ENCODE data around the gene TSPAN16.

TSPAN16 gene

GRCh38 chr19:11251650-11252314 lies 44.2 kb upstream of the TSPAN16 start:
- Histone ChIP-seq H3K9me3 (ENCODE audit: insufficient read depth, low read length, severe bottlenecking) (no peaks in the 10 kb centered on the region), H3K36me3 (ENCODE audit: insufficient read depth, low read length) (no peaks in the 10 kb centered on the region), H3K4me1 (ENCODE audit: insufficient read depth, low read length) (no peaks in the 10 kb centered on the region), H3K4me3 (ENCODE audit: low read depth in 1 of 2, low read length in 2 of 2) (no peak overlapping the region), H3K79me2 (ENCODE audit: insufficient read depth, low read length) (no peaks in the 10 kb centered on the region), H3K4me2 (ENCODE audit: insufficient read depth, low read length) (no peak overlapping the region), H3K27me3 (ENCODE audit: insufficient read depth, low read length, poor library complexity) (no peaks in the 10 kb centered on the region), H2AFZ (ENCODE audit: low read depth, low read length) (no peak overlapping the region), H4K20me1 (ENCODE audit: insufficient read depth, low read length) (no peaks in the 10 kb centered on the region), H3K9ac (ENCODE audit: low read depth, low read length) (no peak overlapping the region), H3K27ac (ENCODE audit: low read length) (no peak overlapping the region)
- DNase-seq (no peak), ATAC-seq (ENCODE audit: insufficient read depth, low read depth) (no peak)
- no peak for TF ChIP-seq EZH2 (IDR thresholded peaks at IDR 0.05; ENCODE audit: borderline replicate concordance, low read depth, low read length, severe bottlenecking)
- TF ChIP-seq CTCF (IDR thresholded peaks at IDR 0.05; ENCODE audit: borderline replicate concordance, extremely low read depth, low read length, poor library complexity, severe bottlenecking): no peak

- Histone ChIP-seq H3K4me1 (ENCODE audit: insufficient read depth, low read length) (no peaks in the 10 kb centered on the region), H3K27me3 (ENCODE audit: insufficient read depth, low read length, poor library complexity) (no peaks in the 10 kb centered on the region), H3K4me2 (ENCODE audit: insufficient read depth, low read length) (no peak overlapping the region), H3K27ac (ENCODE audit: low read length) (no peak overlapping the region), H4K20me1 (ENCODE audit: insufficient read depth, low read length) (no peaks in the 10 kb centered on the region), H3K79me2 (ENCODE audit: insufficient read depth, low read length) (no peaks in the 10 kb centered on the region), H2AFZ (ENCODE audit: low read depth, low read length) (no peak overlapping the region), H3K9ac (ENCODE audit: low read depth, low read length) (no peak overlapping the region), H3K9me3 (ENCODE audit: insufficient read depth, low read length, severe bottlenecking) (no peaks in the 10 kb centered on the region), H3K36me3 (ENCODE audit: insufficient read depth, low read length) (no peaks in the 10 kb centered on the region), H3K4me3 (ENCODE audit: low read depth in 1 of 2, low read length in 2 of 2) (no peak overlapping the region)
- no peak for TF ChIP-seq CTCF (IDR thresholded peaks at IDR 0.05; ENCODE audit: borderline replicate concordance, extremely low read depth, low read length, poor library complexity, severe bottlenecking)
- TF ChIP-seq EZH2 (IDR thresholded peaks at IDR 0.05; ENCODE audit: borderline replicate concordance, low read depth, low read length, severe bottlenecking): no peak
- ATAC-seq (ENCODE audit: insufficient read depth, low read depth) (no peak), DNase-seq (no peak)
Observed at GRCh38 chr19:11252665-11253355, 43.1 kb upstream of the TSPAN16 start.

- Histone ChIP-seq H2AFZ (ENCODE audit: low read depth, low read length) (no peak overlapping the region), H3K4me3 (ENCODE audit: low read depth in 1 of 2, low read length in 2 of 2) (no peak overlapping the region), H3K9ac (ENCODE audit: low read depth, low read length) (no peak overlapping the region), H3K79me2 (ENCODE audit: insufficient read depth, low read length) (no peaks in the 10 kb centered on the region), H4K20me1 (ENCODE audit: insufficient read depth, low read length) (no peaks in the 10 kb centered on the region), H3K36me3 (ENCODE audit: insufficient read depth, low read length) (no peaks in the 10 kb centered on the region), H3K27ac (ENCODE audit: low read length) (no peak overlapping the region), H3K9me3 (ENCODE audit: insufficient read depth, low read length, severe bottlenecking) (no peaks in the 10 kb centered on the region), H3K27me3 (ENCODE audit: insufficient read depth, low read length, poor library complexity) (no peaks in the 10 kb centered on the region), H3K4me1 (ENCODE audit: insufficient read depth, low read length) (no peaks in the 10 kb centered on the region), H3K4me2 (ENCODE audit: insufficient read depth, low read length) (no peak overlapping the region)
- DNase-seq (no peak), ATAC-seq (ENCODE audit: insufficient read depth, low read depth) (no peak)
- TF ChIP-seq CTCF (IDR thresholded peaks at IDR 0.05; ENCODE audit: borderline replicate concordance, extremely low read depth, low read length, poor library complexity, severe bottlenecking): peak; percentile 48
- TF ChIP-seq EZH2 (IDR thresholded peaks at IDR 0.05; ENCODE audit: borderline replicate concordance, low read depth, low read length, severe bottlenecking): no peak
Observed at GRCh38 chr19:11254666-11255065, 41.3 kb upstream of the TSPAN16 start.

Data from DND-41 (cell line).